NCI-H774 (cell line): Measurements from ENCODE around the gene NR4A1.

Source experiments
- DNase-seq: peaks from one replicate; lab custom pipeline; 2025; lab: John Stamatoyannopoulos, UW

Gene NR4A1

DNA sequence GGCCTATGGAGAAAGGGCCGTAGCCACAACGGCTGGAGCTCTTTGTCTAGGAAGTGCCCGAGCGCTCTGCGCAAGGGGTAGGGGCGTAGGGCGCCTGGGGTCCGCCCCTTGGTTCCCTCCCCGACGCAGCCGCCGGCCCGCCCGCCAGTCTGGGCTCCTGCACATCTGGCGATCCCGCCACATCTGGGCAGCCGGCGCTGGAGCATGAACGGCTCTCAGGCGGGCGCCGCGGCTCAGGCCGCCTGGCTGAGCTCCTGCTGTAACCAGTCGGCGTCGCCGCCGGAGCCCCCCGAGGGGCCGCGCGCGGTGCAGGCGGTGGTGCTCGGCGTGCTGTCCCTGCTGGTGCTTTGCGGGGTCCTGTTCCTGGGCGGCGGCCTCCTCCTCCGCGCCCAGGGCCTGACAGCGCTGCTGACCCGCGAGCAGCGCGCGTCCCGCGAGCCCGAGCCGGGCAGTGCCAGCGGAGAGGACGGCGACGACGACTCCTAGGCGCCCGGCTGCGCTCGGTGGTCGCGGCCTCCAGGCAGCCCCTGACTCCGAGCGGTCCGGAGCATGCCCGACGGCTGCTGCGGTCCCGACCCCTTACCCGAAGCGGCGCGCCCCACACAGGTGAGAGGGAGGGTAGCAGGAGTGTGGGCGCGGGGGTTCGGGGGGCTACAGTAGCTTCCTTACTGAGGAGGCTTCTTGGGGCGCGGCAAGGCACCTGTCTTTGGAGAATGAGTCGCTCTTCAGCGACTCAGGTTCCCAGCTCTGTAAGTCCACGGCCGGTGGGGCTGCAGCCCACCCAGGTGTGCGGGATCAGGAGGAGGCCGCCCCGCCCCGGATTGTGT is 28.5 kb downstream of the NR4A1 start, which contains the start of gene SMIM41:
SMIM41 (plus strand) TSS at position 129 of the 827 bp plus-strand sequence; CDS start at position 205, 76 bp downstream.
- DNase-seq: no peak

GRCh38 chr12:52080403-52081251 is 29.4 kb downstream of the NR4A1 start:
- no peak for DNase-seq

GRCh38 chr12:52081263-52081733 is 30.1 kb downstream of the NR4A1 start:
- DNase-seq: no peak

DNA sequence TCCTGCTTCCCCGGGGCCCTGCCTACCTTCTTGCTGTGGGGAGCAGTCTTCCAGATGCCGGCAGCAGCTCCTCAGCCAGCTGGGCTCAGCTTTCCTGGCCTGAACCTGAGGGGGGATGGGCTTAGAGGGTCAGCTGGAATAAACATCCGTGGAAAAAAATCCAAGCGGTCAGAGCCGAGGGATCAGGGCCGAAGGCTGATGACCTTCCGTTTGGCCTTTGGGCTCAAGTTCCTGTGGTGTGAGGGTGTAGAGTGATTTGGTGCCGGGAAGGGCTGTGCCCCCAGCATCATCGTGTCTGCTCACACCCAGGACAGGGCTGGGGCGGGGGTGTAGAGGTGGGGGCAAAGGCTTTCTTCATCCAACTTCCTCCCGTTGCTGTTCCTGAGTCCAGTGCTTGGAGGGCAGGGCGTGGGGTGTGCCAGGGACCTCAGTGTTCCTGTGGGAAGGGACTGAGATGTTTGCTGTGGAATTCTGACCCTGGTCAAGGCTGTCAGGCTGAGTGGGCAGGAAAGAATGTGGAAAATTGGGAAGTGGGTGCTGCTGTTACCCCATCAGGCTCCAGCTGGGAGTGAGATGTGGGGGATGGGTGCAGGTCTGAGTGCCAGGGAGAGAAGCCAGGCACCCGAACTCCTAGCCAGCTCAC is 30.9 kb downstream of the NR4A1 start:
- DNase-seq: no peak

DNA sequence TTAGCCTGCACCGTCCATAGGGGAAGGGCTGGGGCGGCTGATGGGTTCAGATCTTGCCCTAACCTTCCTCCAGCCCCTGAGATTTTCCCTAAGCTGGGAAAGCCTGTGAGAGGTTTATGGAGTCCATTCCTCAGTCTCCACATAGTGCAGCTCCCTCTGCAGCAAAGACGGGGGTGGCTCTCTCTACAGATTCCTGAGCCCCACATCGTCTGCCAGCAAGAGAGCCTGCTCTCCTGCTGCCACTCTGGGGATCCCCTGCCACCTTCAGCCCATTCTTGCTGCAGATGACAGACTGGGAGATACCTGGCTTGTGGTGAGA is 31.4 kb downstream of the NR4A1 start:
- no peak for DNase-seq

DNA sequence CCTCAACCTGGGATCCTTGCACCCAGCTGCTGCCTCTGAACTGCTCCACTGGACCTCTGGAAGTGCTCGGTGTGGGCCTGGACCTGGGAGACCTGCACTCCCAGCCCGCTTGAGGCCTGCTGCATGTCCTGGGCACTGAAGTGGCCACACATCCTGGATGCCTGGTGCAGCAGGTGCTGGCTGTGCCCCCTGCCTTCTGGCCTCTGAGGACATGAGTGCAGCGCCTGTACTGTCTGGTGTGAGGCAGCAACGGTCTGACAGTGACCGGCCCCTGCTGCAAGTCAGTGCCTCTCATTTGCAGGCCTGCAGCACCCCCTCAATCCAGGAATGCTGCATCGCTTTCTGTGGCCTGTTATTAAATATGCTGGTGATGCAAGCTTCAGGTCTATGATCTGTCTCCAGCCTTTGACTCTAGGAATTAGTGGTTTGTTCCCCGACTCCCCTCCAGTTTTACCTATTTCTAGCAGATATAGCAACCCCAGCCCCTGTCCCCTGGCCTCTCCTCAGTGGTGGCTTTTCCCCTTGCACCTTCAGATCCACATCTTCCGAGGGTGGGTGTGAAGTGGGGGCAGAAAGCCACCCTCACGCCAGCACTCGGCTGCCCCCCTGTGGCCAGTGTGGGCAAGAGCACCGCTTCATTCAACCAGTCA is 31.9 kb downstream of the NR4A1 start:
- peak; percentile 51 for DNase-seq

DNA sequence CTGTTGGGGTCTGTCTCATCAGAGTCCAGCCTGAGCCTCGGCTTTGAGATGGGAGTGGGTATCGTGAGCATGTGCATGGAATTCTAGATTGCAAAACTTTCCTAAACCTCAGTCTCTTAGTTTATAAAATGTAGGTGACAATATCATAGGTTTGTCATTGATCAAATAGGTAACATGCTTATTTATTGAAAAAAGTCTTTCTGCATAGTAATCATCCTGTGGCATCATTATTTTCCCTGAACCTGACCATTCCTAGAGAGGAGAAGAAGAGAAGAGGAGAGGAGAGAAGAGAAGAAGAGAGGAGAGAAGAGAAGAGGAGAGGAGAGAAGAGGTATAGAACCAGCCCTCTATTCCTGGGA is 32.4 kb downstream of the NR4A1 start:
- no peak for DNase-seq

DNA sequence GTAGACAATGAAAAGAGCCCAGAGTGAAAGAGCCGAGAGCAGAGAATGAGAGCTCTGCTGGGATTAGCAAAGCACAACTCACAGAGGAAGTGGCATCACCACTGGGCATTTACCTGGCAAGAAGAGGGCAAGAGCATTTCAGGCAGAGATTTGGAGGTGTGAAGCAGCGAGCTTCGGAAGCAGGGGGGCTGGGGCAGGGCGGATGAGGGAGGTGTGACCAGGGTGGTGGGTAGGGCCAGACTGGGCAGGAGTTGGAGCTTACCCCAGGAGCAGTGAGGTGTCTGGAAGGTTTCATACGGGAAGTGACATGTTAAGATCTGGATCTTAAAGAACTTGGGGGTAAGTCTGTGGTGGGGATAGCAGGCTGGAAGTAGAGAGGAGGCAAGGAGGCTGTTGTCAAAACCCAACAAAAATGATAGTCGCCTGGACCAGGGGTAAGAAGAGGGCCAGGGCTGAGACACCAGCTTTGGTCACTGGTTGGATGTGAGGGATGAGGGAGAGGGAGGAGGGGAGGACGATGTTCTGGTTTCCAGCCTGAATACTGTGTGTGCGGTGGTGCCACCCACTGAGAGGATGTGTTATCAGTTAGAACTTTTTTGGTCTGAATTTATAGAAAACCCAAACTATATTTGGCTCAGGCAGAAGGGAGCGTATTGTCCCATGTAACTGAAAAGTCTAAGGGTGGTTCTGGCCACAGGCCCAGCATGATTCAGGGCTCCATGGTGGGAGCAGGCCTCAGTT is 33.4 kb downstream of the NR4A1 start:
- DNase-seq: no peak

DNA sequence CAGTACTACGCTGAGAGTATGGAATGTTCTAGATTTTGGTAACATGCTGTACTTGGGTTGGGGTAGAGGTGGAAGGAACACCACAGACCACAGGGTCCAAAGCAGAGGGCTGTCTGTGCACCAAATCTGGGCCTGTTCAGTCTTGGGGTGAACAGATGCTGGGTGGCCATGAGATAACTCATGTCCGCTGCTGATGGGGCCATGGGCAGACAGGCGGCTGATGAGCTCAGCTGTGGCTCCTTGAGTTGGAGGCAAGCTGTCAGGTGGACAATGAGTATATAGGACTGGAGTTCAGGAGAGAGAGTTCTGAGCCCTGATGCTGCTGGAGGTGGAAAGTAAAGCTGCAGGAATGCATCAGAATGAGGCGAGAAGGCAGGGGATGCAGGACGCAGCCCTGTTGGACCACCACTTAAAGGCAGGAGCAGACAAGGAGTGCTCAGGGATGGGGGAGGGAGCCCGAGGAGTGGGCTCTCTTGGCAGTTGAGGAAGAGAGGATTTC is 34.5 kb downstream of the NR4A1 start:
- no peak for DNase-seq

DNA sequence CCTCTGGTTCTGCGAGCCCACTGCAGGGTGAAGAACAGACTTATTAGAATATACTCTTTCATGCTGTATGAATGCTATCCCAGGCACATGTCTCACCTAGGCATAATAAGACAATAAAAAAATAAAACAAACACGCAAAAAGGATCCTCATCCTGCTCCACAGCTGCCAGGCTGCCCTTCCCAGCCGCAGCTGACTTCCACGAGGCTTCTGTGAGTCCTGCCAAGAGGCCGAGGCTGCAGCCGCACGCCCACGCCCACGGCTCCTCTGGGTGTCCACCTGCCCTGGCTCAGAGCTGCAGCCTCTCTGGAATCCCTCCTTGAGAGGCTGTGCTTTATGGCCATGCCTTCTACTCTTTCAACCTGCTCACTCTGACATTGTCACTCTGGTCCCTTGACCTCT is 35.1 kb downstream of the NR4A1 start:
- DNase-seq: no peak

- no peak for DNase-seq
Measured at GRCh38 chr12:52086944-52087835, 35.9 kb downstream of the NR4A1 start.

DNA sequence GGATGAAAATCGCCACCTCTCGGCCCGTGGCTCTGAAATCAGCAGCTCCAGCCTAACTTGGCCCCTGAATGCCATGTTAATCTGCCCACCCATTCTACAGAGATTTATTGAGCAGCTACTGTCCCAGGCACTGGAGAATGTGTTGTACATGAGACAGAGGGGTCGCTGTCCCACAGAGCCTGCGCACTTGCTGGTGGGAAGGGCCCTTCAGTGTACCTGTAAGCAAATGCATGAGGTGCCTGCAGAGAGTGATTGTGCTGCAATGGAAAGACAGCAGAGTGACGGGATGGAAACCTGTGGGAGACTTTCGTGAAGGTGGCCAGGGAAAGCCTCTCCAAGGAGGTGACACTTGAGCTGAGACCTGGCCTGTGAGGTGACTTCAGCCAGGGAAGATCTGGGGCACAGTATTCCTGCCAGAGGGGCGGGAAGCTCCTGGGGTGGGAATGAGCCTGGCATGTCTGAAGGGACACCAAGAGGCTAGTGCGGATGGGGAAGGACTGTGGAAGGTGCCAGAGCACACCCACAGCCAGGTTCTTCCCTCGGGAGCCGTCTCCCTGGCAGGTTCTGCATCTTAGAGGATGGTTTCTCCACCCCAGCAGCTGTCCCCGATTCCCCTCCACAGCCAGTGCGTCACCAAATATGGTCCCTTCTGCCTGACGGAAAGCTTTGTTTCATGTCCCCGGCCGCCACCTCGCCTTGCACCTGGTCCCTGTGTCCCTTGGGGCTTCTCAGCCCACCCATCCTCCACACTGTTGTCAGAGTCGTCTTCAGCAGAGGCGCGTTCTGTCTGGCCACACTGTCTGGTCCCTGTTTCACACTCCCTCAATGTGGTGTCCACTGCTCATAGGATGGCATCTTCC is 36.9 kb downstream of the NR4A1 start:
- no peak for DNase-seq

GRCh38 chr12:52089491-52089890 is 38.2 kb downstream of the NR4A1 start:
- DNase-seq: no peak

DNA sequence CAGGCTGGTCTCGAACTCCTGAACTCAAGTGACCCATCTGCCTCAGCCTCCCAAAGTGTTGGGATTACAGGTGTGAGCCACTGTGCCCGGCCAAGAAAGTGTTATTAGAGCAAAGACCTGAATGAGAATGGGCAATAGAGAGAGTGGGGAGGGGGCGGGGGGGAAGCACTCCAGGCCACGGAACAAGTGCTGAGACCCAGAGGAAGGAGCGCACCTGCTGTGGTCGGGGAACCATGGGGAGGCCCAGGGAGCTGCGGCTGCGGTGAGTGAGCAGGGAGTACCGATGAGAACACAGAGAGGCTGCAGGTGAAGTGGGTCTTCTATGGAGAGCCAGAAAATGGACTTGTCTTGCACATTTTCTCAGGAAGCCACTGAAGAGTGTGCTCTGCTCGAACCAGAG is 39.0 kb downstream of the NR4A1 start:
- no peak for DNase-seq

DNA sequence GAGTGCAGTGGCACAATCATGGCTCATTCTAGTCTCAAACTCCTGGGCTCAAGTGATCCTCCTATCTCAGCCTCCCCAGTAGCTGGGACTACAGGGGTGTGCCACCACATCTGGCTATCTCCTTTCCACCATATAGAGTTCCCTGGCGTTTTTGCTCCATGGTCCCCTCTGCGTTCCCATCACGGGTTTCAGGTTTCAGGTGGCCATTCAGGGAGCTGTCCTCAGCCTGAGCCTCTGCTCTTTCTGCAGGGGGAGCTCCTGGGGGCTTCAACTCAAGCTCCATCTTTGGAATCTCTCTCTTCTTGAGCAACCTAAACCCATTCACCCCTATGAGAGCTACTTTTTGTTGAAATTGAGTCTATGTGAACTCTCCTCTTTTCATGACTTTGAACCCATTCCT is 39.8 kb downstream of the NR4A1 start:
- no peak for DNase-seq

DNA sequence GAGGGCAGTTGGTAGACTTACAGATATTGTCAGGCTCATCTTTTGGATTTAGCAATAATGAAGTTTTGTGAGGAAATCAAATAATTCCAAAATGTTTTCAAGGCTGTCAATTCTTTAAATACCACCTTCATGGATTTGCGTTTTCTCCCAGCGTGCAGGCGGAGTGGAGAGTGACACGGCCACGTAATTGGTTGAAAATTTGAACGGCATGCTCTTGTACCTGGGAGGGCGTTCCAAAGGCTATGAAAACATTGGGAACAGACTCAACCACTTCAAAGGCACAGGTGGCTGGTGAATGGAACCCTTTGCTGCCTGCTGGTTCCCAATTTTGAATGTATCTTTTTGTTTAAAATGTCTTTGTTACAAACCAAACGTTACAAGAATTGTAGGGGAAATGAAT is 40.6 kb downstream of the NR4A1 start:
- peak; percentile 59 for DNase-seq

DNA sequence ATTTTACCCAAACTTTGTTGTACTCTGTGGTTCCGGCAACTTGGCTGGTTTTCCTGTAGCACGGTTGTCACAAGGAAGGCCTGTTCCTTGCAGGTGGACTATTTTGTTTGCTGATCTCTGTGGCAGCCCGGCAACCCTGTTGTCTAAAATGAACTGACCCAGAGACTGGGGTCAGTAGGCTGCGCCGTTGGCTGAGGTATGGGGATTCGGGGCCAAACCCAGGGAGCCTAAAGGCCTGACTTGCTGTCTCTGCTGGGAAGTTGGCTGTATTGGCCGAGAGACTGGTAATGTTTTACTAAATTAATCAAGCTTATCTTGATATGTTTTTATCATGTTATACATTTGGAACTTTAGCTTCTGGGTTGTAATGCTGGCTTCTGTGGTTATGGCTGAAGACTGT is 42.1 kb downstream of the NR4A1 start:
- DNase-seq: no peak

DNA sequence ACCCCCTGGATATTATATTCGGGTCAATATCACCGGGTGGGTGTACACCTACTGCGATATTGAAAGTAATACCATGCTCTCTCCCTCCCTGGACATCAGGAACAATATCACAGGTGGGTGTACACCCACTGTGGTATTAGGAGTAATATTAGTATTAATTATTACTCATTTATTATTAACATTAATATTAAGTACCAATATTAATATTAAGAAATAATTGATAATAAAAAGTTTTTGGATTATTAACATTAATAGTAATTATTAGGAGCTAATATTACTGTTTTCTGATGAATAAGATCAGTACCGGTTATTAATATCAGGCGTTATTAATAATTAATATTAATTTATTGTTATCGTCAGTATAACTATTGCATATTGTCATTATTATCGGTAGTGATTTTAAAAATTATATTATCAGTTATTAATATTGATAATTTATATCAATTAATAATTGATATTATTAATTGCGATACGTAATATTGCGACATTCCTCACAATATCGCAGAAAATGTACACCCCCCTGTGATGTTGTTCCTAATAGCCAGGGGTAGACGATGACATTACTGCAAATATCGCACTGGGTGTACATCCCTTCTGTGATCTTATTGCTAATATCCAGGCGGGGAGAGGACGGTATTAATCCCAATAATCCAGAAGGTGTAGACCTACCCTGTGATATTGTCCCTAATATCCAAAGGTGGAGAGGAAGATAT is 45.2 kb downstream of the NR4A1 start:
- no peak for DNase-seq
